Adipocyte (in vitro differentiated cells): Measurements from ENCODE around the gene ADAM15.

Source experiments
- DNase-seq: peaks from one replicate; pipeline ENCODE4 v3.0.0-alpha.2; 2015; ENCODE audit warnings: low read depth
- H3K27me3 ChIP-seq: replicated peaks from 2 replicates; pipeline ENCODE4 v1.7.0; 2013; ENCODE audit warnings: mild to moderate bottlenecking, low read length, moderate library complexity; ENCODE audit not compliant: control insufficient read depth, insufficient read depth
- H3K36me3 ChIP-seq: 2 replicates; pipeline ENCODE4 v1.7.0; 2013; ENCODE audit warnings: low read length, mild to moderate bottlenecking, moderate library complexity; ENCODE audit not compliant: control insufficient read depth, insufficient read depth, severe bottlenecking
- H3K4me1 ChIP-seq: 2 replicates; pipeline ENCODE4 v1.7.0; 2013; ENCODE audit warnings: mild to moderate bottlenecking, low read length, moderate library complexity; ENCODE audit not compliant: control insufficient read depth, insufficient read depth
- H3K4me3 ChIP-seq: 2 replicates; pipeline ENCODE4 v1.7.0; 2013; ENCODE audit warnings: mild to moderate bottlenecking, low read length, moderate library complexity
- H3K9ac ChIP-seq: 2 replicates; pipeline ENCODE4 v1.7.0; 2013; ENCODE audit warnings: mild to moderate bottlenecking, low read length, moderate library complexity
- H3K9me3 ChIP-seq: 2 replicates; pipeline ENCODE4 v1.7.0; 2013; ENCODE audit warnings: mild to moderate bottlenecking, low read length, moderate library complexity; ENCODE audit not compliant: control insufficient read depth

ADAM15 gene, protein sequence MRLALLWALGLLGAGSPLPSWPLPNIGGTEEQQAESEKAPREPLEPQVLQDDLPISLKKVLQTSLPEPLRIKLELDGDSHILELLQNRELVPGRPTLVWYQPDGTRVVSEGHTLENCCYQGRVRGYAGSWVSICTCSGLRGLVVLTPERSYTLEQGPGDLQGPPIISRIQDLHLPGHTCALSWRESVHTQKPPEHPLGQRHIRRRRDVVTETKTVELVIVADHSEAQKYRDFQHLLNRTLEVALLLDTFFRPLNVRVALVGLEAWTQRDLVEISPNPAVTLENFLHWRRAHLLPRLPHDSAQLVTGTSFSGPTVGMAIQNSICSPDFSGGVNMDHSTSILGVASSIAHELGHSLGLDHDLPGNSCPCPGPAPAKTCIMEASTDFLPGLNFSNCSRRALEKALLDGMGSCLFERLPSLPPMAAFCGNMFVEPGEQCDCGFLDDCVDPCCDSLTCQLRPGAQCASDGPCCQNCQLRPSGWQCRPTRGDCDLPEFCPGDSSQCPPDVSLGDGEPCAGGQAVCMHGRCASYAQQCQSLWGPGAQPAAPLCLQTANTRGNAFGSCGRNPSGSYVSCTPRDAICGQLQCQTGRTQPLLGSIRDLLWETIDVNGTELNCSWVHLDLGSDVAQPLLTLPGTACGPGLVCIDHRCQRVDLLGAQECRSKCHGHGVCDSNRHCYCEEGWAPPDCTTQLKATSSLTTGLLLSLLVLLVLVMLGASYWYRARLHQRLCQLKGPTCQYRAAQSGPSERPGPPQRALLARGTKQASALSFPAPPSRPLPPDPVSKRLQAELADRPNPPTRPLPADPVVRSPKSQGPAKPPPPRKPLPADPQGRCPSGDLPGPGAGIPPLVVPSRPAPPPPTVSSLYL

DNA sequence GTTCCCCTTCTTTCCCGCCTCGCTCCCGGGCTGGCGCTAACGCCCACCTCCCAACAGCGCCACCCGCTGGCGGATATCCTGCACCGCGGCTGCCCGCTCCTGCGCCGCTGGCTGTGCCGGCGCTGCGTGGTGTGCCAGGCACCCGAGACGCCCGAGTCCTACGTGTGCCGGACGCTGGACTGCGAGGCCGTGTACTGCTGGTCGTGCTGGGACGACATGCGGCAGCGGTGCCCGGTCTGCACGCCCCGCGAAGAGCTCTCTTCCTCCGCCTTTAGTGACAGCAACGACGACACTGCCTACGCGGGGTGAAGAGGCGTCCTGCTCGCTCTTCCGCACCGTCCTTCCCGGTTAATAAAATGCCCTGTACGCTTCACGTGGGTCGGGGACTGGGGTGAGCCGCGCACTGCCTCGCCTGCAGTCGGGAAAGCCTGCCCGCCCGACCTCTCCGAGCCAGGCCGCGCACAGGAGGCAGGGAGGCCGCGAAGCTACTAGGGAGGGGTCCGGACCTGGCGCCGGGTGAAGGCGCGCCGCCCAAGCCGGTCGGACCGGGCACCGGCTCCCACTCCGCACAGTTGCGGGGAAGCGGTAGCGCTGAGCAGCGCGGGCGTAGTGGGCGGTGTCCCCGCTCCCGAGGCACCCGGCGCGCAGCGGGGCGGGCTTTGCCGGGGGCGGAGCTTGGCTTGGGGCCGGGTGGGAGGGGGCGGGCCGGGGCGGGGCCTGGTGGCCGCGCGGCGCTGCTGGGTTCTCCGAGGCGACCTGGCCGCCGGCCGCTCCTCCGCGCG is at the start of gene ADAM15:
ADAM15 (plus strand) TSS at position 757 of the 782 bp plus-strand sequence. CDS start 71 bp downstream, outside the sequence.
- no peaks in the 10 kb centered on the region for H3K9me3 ChIP-seq
- peak within 1 kb of the TSS; percentile 89 for H3K4me3 ChIP-seq
- H3K9ac ChIP-seq, result peak within 1 kb of the TSS; percentile 87
- peak; percentile 95 for DNase-seq
- peaks cover 11% of the 10 kb centered on the region for H3K36me3 ChIP-seq
- no peaks in the 10 kb centered on the region for H3K27me3 ChIP-seq
- H3K4me1 ChIP-seq, result peaks cover 25% of the 10 kb centered on the region

DNA sequence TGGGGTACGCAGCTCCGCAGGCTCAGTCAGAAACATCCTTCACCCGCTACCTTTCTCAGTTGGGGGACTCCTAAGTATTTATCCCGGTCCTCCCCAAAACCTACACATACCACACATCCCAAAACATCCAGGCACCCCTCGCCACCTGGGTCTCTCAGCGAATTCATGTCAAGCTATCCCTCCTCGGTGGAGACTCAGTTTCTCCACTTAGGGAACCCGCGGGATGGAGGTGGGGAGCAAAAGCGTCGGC is 49.8 kb upstream of the ADAM15 start:
- H3K4me1 ChIP-seq, result peaks cover 45% of the 10 kb centered on the region
- no peaks in the 10 kb centered on the region for H3K36me3 ChIP-seq
- H3K4me3 ChIP-seq, result peak overlapping the region; percentile 88
- H3K9ac ChIP-seq, result peak overlapping the region; percentile 90
- DNase-seq, result no peak
- H3K9me3 ChIP-seq, result no peaks in the 10 kb centered on the region
- H3K27me3 ChIP-seq, result no peaks in the 10 kb centered on the region

DNA sequence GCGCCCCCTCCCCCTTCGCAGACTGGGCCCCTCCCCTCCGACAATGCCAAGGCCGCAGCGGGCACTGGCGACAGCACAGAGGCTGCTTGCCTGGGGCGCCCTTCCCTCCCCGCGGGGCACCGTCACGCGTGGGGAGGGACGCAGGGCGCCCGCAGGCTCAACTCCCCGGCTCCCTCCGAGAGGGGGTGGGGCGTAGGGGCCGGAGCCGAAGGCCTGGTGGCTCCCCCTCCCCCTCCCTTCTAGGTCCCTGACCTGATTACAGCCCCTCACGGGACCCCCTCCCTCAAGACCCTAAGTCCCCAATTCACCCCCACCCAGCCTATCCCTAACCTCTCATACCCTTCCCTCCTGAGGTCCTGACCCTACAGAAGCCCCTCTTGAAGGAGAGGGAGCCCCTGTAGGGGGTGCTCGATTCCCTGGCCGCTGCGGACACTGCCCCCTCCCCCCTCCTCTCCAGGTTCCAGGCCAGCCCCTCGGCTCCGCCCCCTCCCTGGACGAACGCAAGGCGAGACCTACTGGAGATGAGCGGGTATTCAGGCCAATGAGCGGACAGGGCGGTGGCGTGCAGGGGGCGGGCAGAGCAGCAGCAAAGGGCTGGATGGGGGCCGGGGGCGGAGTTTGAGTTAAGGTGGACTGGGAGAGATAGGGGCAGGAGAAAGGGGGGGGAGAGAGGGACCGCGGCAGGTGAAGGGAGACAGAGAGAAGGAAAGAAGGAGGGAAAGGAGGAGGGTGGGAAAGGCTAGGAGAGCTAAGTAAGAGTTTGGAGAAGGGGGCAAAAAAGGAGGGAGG is 49.2 kb upstream of the ADAM15 start:
- DNase-seq, result peak; percentile 100
- Histone ChIP-seq H3K4me3 (peak overlapping the region; percentile 88), H3K4me1 (peaks cover 50% of the 10 kb centered on the region), H3K9me3 (no peaks in the 10 kb centered on the region), H3K27me3 (no peaks in the 10 kb centered on the region), H3K36me3 (no peaks in the 10 kb centered on the region), H3K9ac (peak overlapping the region; percentile 90)

DNA sequence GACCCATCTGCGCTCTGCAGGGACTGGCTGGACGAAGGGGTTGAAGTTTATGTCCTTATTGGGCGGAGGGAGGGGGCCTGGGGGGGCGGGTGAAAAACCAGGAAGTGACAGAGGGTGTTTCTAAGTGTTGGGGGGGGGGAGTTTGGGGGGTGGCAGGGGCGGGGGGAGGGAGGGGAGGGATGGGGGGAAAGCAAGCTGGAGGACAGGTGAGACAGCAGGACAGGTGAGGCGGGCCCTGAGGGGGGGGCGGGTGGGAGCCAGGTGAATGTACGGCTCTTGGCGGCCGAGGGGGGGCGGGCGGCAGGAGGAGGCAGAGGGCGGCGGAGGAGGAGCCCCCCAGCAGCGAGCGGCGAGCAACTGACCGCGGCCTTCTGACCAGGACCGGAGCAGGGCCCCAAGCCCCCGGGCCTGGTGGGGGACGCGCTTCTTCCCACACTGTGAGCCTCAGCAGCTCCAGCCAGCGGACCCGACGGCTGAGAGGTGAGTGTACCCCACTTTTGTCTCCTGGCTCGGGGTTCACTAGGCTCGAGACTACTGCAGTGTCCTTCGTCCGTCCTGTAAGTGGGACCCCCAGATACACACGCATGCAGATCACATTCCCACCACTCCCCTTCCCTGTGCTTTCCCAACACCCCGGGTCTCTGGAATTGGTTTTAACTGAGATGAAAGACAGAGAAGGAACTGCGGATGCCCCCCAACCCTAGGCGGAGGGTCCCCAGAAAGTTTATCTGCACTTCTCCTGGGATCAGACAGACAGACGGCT is 48.5 kb upstream of the ADAM15 start, which contains the start of gene ZBTB7B:
ZBTB7B (plus strand) TSS at position 339 of the 763 bp plus-strand sequence. CDS start 11,859 bp downstream, outside the sequence.
- Histone ChIP-seq H3K9me3 (no peaks in the 10 kb centered on the region), H3K9ac (peak within 1 kb of the TSS; percentile 100), H3K4me3 (peak within 1 kb of the TSS; percentile 100), H3K4me1 (peaks cover 53% of the 10 kb centered on the region), H3K27me3 (no peaks in the 10 kb centered on the region), H3K36me3 (no peaks in the 10 kb centered on the region)
- peak; percentile 59 for DNase-seq

DNA sequence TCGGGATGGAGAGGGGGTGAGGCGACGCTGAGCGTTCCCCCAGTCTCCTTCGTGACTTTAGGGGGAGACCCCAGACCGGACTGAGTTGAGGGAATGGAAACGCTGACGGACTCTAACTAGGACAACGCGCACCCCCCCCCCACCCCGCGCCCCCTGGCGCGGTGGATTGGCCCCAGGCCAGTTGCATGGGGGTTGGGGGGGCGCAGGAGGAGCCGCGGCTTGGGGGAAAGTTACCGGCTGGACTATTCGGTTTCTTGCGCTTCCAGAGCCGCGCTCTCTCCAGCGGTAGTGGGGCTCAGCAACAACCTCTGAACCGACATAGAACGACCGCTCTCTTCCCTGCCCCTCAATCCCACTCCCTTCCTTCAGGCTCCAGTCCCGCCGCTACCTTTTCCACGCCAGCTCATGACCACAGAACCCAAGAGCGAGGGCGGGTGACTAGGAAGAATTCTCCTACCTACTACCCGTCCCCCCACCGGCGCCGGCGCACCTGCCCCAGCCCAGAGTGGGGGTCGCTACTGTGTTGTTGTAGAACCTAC is 47.8 kb upstream of the ADAM15 start:
- Histone ChIP-seq H3K9me3 (no peaks in the 10 kb centered on the region), H3K27me3 (no peaks in the 10 kb centered on the region), H3K4me3 (peak overlapping the region; percentile 100), H3K36me3 (no peaks in the 10 kb centered on the region), H3K9ac (peak overlapping the region; percentile 100), H3K4me1 (peaks cover 60% of the 10 kb centered on the region)
- peak; percentile 58 for DNase-seq

DNA sequence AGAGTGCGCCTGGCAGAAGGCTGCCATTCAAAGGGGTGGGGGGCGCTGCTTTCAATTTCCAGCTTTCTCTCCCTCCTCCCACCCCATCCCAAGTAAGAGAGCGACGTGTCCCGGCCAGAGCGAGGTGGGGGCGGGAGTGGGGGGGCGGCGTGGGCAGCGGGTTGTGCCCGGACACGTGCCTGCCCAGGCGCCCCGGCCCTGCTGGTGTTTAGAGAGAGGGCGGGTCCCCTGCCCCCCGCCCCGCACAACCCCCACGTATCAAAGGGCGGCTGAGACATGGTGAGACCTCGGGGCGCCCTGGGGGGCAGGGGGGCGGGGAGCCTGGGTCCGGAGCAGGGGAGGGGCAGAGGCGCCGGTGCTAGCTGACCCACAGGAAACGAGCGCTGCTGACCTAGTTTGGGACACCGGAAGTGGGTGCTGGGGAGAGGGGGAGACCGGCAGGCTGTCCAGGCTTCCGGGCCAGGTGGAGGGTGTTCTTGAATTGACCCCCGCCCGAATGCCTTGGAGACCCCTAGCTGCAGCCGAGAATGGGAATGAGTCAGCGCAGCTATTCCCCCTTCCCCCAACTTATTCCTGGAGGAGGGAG is 47.3 kb upstream of the ADAM15 start:
- Histone ChIP-seq H3K27me3 (no peaks in the 10 kb centered on the region), H3K36me3 (no peaks in the 10 kb centered on the region), H3K4me3 (peak overlapping the region; percentile 100), H3K9ac (peak overlapping the region; percentile 100), H3K4me1 (peaks cover 59% of the 10 kb centered on the region), H3K9me3 (no peaks in the 10 kb centered on the region)
- peak; percentile 73 for DNase-seq

DNA sequence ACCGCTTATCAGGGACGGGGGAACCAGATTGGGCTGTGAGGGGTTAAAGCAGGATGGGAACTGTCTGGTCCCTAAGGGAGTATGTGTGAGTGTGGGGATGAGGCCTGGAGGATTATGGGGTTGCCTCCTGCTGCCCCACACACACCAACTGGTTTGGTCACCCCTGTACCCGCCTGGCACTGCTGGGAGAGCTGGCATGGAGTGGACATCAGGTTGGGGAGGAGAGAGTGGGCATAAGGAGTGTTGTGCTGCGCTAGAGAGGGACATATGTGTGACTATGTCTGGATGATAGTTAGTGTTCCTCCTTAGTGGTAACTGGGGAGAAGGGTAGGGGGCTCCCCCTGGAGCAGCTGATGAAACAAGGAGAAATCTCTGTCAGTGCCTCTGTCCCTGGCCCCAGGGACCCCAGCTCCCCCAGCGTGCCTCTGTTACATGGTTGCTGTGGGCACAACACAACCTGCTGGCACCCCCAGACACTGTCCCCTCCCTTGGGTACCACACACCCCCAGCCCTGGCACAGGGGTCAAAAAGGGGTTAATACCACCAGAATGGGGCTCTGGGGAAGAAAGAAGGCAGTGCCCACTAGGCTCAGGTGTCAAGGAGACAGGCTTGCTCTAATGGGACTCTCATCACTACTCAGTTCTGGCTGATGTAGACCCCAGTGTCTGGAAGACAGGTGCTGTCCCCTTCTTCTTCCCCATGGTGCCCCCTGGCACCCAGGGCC is 46.6 kb upstream of the ADAM15 start:
- H3K4me1 ChIP-seq, result peaks cover 55% of the 10 kb centered on the region
- H3K9ac ChIP-seq, result peak overlapping the region; percentile 100
- peak; percentile 45 for DNase-seq

DNA sequence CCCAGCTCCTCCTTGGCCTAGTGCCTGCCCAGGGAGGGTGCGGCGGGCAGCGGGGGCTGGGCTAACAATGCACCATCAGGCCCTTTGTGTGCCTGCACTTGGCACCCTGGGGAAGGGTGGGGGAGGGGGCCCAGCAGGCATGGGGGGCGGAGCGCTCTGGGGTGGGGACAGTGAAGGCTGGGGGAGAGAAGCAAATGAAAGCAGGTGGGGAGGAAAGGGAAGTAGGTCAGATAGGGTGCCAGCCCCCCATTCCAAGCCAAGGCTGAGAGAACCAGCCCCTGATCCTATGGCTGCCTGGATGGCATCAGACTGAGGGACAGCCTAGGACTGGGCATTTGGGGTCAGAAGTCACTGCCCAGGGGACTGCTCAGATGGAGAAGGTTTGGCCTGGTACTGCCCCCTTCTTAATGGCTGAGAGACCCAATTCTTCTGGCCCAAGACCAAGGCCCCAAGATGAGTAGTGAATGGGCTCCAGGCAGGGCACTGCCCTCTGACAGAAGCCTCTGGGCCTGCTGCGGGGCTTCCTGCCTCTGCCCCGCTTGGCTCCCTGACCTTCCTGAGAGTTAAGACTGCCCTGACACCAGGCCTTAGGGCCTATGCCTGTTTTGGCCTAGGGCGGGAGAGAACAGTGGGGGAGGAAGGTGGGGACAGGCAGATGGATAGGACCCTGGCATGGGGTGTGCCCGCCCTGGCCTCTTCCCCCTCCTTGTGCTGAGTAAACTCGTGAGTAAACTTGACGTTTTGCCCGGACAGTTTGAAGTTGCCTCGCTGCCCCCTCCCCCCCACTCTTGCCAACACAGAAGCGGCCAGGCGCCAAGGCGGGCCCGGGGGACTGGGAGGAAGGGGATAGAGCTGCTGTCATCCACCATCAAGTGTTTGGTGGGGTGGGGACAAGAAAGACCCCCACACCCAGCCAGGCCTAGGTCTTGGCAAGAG is 45.8 kb upstream of the ADAM15 start:
- Histone ChIP-seq H3K36me3 (no peaks in the 10 kb centered on the region), H3K9me3 (no peaks in the 10 kb centered on the region), H3K4me3 (peak overlapping the region; percentile 100), H3K9ac (peak overlapping the region; percentile 100), H3K27me3 (no peaks in the 10 kb centered on the region), H3K4me1 (peaks cover 46% of the 10 kb centered on the region)
- no peak for DNase-seq

More for the DNA sequence above, 46.6 kb upstream of the ADAM15 start:
- no peaks in the 10 kb centered on the region for H3K9me3 ChIP-seq
- H3K4me3 ChIP-seq, result peak overlapping the region; percentile 100
- H3K27me3 ChIP-seq, result no peaks in the 10 kb centered on the region
- no peaks in the 10 kb centered on the region for H3K36me3 ChIP-seq
